ENCODE results near the gene NDOR1.

NDOR1 gene

GRCh38 chr9:137167747-137168572 is 37.5 kb upstream of the NDOR1 start:
- DNase-seq (ENCODE audit: low spot score), result no peak

- no peak for DNase-seq (ENCODE audit: low spot score)
Measured at GRCh38 chr9:137168573-137168903, 37.0 kb upstream of the NDOR1 start.

GRCh38 chr9:137168904-137169856 is 36.3 kb upstream of the NDOR1 start:
- no peak for DNase-seq (ENCODE audit: low spot score)

GRCh38 chr9:137169896-137170358 is 35.6 kb upstream of the NDOR1 start, which contains the start of gene LRRC26:
Gene LRRC26, minus strand, starts transcription at chr9:137170051. Its CDS starts 108 bp downstream, at chr9:137169943.
- no peak for DNase-seq (ENCODE audit: low spot score)

GRCh38 chr9:137170486-137171148 is 34.9 kb upstream of the NDOR1 start:
- no peak for DNase-seq (ENCODE audit: low spot score)

GRCh38 chr9:137171149-137171900 is 34.2 kb upstream of the NDOR1 start:
- DNase-seq (ENCODE audit: low spot score), result no peak

- DNase-seq (ENCODE audit: low spot score), result no peak
Measured at GRCh38 chr9:137172901-137173795, 32.4 kb upstream of the NDOR1 start.

GRCh38 chr9:137173796-137174664 is 31.5 kb upstream of the NDOR1 start:
- DNase-seq (ENCODE audit: low spot score), result no peak

- DNase-seq (ENCODE audit: low spot score), result no peak
Measured at GRCh38 chr9:137174722-137175293, 30.7 kb upstream of the NDOR1 start.

GRCh38 chr9:137175345-137175961 is 30.0 kb upstream of the NDOR1 start:
- no peak for DNase-seq (ENCODE audit: low spot score)

- peak; percentile 25 for DNase-seq (ENCODE audit: low spot score)
Measured at GRCh38 chr9:137176302-137177182, 29.0 kb upstream of the NDOR1 start.

- no peak for DNase-seq (ENCODE audit: low spot score)
Measured at GRCh38 chr9:137178201-137178938, 27.1 kb upstream of the NDOR1 start.

- no peak for DNase-seq (ENCODE audit: low spot score)
Measured at GRCh38 chr9:137178939-137179630, 26.4 kb upstream of the NDOR1 start.

- no peak for DNase-seq (ENCODE audit: low spot score)
Measured at GRCh38 chr9:137179761-137180160, 25.7 kb upstream of the NDOR1 start.

GRCh38 chr9:137180491-137180890 is 25.0 kb upstream of the NDOR1 start:
- no peak for DNase-seq (ENCODE audit: low spot score)

GRCh38 chr9:137181680-137182079 is 23.8 kb upstream of the NDOR1 start:
- DNase-seq (ENCODE audit: low spot score), result no peak
